Prostate gland (tissue), 2 donors: Measurements from ENCODE around the gene WHRN. TPM values are rescaled to one million over a fixed set of nuclear protein-coding genes. Genes with fewer than 3 reads are reported as not detected.
A peak's percentile ranks its signal among the peaks of the same experiment; 100 is the strongest.

Experiments used
- DNase-seq: peaks from one replicate; pipeline ENCODE4 v3.0.0-alpha.2; 2019; ENCODE audit warnings: low spot score
- H3K27ac ChIP-seq, 2 donors: fragments of 200-600 bp; sonication (generic); 2 replicates each; pipeline ENCODE4 v1.5.1; 2017 to 2019
- H3K27me3 ChIP-seq: fragments of 200-600 bp; sonication (generic); replicated peaks from 2 replicates; pipeline ENCODE4 v1.5.1; 2019; ENCODE audit not compliant: insufficient read depth
- H3K36me3 ChIP-seq, 2 donors: fragments of 200-600 bp; sonication (generic); 1 replicate in 1 of 2; 2 replicates in 1 of 2; pipeline versions ENCODE4 v1.5.1 to v1.8.1; 2017 to 2019
- H3K4me1 ChIP-seq: fragments of 200-600 bp; sonication (generic); replicated peaks from 2 replicates; pipeline ENCODE4 v1.5.1; 2019
- H3K4me3 ChIP-seq, 2 donors: fragments of 200-600 bp; sonication (generic); 2 replicates each; pipeline ENCODE4 v1.5.1; 2017 to 2019
- H3K9me3 ChIP-seq: fragments of 200-600 bp; sonication (generic); 2 replicates; pipeline ENCODE4 v1.5.1; 2017
- POLR2A ChIP-seq: fragments of 450-650 bp; IDR thresholded peaks from one replicate; pipeline ENCODE4 v1.6.1; 2016; ENCODE audit warnings: antibody characterized with exemption, mild to moderate bottlenecking
- POLR2AphosphoS5 ChIP-seq: sonication (generic); formaldehyde crosslinking; IDR thresholded peaks from one replicate; pipeline ENCODE4 v1.6.1; 2017; ENCODE audit warnings: antibody characterized with exemption
- WGBS: methylation state at CpG from one replicate; pipeline ENCODE4 v1.1.5; 2018; 5-methylcytosine and 5-hydroxymethylcytosine counted together
- intact Hi-C: fragments of 100-400 bp; cut with DNase I; formaldehyde crosslinking; loops from one replicate; pipeline ENCODE4 v1.14.2; 2022
- total RNA-seq, 2 donors: library from RNA; depleted of rRNA; stranded (reverse); fragments of >200 nt; gene quantifications; one replicate each; pipeline ENCODE4 v1.1.0, GENCODE V29; 2016
- TF ChIP-seq, protein P1 (sequence below), 4 experiments: fragments of 200-600 bp in 2 of 4; fragments of 450-650 bp in 2 of 4; sonication (generic) in 2 of 4; IDR thresholded peaks; 1 replicate in 3 of 4; 2 replicates in 1 of 4; pipeline ENCODE4 v1.5.1; 2016 to 2019; ENCODE audit warnings: antibody characterized with exemption in 4 of 4, mild to moderate bottlenecking in 2 of 4, moderate library complexity in 2 of 4

The WHRN gene
- total RNA-seq, 2 donors from 2014 or later: 13.8 to 102 TPM

- no peaks in the 10 kb centered on the region for H3K36me3 ChIP-seq
- H3K9me3 ChIP-seq: no peaks in the 10 kb centered on the region
- TF ChIP-seq, protein P1, sequence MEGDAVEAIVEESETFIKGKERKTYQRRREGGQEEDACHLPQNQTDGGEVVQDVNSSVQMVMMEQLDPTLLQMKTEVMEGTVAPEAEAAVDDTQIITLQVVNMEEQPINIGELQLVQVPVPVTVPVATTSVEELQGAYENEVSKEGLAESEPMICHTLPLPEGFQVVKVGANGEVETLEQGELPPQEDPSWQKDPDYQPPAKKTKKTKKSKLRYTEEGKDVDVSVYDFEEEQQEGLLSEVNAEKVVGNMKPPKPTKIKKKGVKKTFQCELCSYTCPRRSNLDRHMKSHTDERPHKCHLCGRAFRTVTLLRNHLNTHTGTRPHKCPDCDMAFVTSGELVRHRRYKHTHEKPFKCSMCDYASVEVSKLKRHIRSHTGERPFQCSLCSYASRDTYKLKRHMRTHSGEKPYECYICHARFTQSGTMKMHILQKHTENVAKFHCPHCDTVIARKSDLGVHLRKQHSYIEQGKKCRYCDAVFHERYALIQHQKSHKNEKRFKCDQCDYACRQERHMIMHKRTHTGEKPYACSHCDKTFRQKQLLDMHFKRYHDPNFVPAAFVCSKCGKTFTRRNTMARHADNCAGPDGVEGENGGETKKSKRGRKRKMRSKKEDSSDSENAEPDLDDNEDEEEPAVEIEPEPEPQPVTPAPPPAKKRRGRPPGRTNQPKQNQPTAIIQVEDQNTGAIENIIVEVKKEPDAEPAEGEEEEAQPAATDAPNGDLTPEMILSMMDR (IDR thresholded peaks at IDR 0.05): no peak
- TF ChIP-seq POLR2AphosphoS5: peak; percentile 30
- no peak for TF ChIP-seq POLR2A
- no peaks in the 10 kb centered on the region for H3K27me3 ChIP-seq
- peaks cover 25% of the 10 kb centered on the region for H3K4me1 ChIP-seq
- no peak overlapping the region for H3K4me3 ChIP-seq
- DNase-seq: peak; percentile 55
- intact Hi-C loops: loop anchor here (10.0 kb wide), 2 partner anchors 192 to 222 kb away; partner anchors contain the start of genes ATP6V1G1 and TMEM268
- 3% methylated on average over 3 of the region's 3 CpGs for WGBS
- peak overlapping the region; percentile 63 to 64 for H3K27ac ChIP-seq
These were observed 112.5 kb downstream of the WHRN start for GRCh38 chr9:114392749-114393112.

- intact Hi-C loops: loop anchor here (10.0 kb wide), 2 partner anchors 194 to 224 kb away; partner anchors contain the start of genes ATP6V1G1 and TMEM268
- DNase-seq: no peak
- no peaks in the 10 kb centered on the region for H3K9me3 ChIP-seq
- TF ChIP-seq POLR2AphosphoS5 (no peak), POLR2A (no peak)
- TF ChIP-seq, protein P1 (IDR thresholded peaks at IDR 0.05): no peak
- peaks cover 31% of the 10 kb centered on the region for H3K4me1 ChIP-seq
- H3K36me3 ChIP-seq: no peaks in the 10 kb centered on the region
- no peaks in the 10 kb centered on the region for H3K27me3 ChIP-seq
- 87% methylated on average over 2 of the region's 2 CpGs for WGBS
- H3K27ac ChIP-seq: no peak overlapping the region
- H3K4me3 ChIP-seq: no peak overlapping the region
These were observed 114.3 kb downstream of the WHRN start for GRCh38 chr9:114390952-114391351.

DNA sequence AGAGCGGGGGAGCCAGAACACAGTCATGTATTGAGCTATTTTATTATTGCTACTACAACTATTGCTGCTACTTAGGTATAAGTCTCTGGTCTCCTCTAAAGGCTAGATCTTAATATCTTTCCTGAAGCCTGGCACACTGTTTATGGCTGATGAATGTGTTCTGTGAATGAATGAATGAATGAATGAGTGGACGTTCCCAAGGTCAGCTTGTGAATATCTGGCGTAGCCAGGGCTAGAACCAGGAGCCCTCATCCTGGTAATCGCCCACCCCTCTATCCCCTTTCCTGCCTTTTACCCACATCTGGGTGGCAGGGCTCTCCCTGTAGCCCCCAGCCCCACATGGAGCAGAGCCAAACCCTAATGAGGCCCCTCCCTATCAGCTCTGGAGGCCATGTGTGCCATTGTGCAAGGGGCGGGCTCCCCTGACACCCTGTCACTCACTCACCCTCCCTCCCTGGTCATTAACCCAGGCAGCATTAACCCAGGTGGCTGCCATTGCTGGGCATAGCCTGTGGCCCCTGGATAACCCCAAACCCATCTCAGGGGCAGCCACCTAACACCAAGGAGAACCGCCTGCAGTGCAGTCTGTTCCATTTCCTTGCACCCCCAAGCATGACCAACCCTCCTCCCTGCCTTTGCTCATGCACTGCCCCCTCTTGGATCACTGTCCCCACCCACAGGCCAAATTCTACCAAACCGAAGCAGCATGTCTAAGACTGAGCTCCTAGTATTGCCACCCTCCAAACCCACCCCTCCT is 115.5 kb downstream of the WHRN start:
- WGBS: 85% methylated on average over 7 of the region's 7 CpGs
- TF ChIP-seq POLR2AphosphoS5 (no peak), POLR2A (no peak)
- TF ChIP-seq, protein P1 (IDR thresholded peaks at IDR 0.05): no peak
- Histone ChIP-seq H3K27me3 (no peaks in the 10 kb centered on the region), H3K4me3 (no peak overlapping the region), H3K27ac (peak overlapping the region in 1 of 2 donors; percentile 80), H3K4me1 (peaks cover 24% of the 10 kb centered on the region), H3K9me3 (no peaks in the 10 kb centered on the region), H3K36me3 (no peaks in the 10 kb centered on the region)
- no peak for DNase-seq
- intact Hi-C loops: loop anchor here (5.0 to 10.0 kb wide), 3 partner anchors 37 to 225 kb away; partner anchors contain the start of genes ATP6V1G1 and TMEM268

DNA sequence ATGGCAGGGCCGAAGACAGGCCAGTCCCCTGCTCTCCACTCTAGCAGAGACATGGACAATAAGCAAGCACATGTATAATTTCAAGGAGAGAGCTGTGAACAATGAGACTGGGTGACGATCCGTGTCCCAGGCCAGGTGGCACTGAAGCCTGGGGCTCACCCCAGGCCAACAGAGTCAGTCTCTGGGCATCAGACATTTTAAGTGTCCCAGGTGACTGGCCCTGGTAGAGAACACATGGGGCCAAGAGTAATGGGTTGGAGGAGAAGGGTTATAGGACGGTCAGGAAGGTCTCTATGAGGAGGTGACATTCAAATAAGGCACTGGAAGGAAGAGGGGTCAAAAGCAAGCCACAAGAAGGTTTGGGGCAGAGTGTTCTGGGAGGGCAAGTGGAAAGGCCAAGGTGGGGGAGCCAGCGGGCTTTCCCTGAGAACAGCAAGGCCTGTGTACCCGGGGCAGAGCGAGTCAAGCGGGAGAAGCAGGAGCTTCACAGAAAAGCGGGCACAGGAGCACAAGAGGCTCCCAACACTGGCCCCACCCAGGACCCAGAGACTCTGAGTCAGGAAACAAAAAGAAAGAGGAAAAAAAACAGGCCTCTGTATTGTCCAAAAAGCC is 116.4 kb downstream of the WHRN start:
- no peaks in the 10 kb centered on the region for H3K9me3 ChIP-seq
- H3K36me3 ChIP-seq: no peaks in the 10 kb centered on the region
- H3K27me3 ChIP-seq: no peaks in the 10 kb centered on the region
- intact Hi-C loops: loop anchor here (5.0 kb wide), 1 partner anchor 37 kb away; no protein-coding TSS in a partner anchor
- TF ChIP-seq, protein P1 (IDR thresholded peaks at IDR 0.05): no peak
- no peak for TF ChIP-seq POLR2AphosphoS5
- no peak for TF ChIP-seq POLR2A
- H3K4me3 ChIP-seq: no peak overlapping the region
- peak overlapping the region; percentile 80 to 86 for H3K27ac ChIP-seq
- no peak for DNase-seq
- H3K4me1 ChIP-seq: peaks cover 19% of the 10 kb centered on the region
- WGBS: 72% methylated on average over 9 of the region's 9 CpGs
